ENCODE results near the gene PMM2.
"Not testable (repeated sequence)": the region's sequence is repeated elsewhere in the genome, so short reads cannot be mapped to it uniquely, and the experiment has no call there.

- TF ChIP-seq SP1 (IDR thresholded peaks at IDR 0.05; ENCODE audit: low read depth); CTCF (IDR thresholded peaks at IDR 0.05 in 2 of 3, conservative IDR thresholded peaks at IDR 0.05 in 1 of 3; ENCODE audit: borderline replicate concordance in 1 of 3, insufficient read depth in 1 of 3, low read depth in 2 of 3, low read length in 2 of 3); ZFX (IDR thresholded peaks at IDR 0.05); POLR2A (IDR thresholded peaks at IDR 0.05; ENCODE audit: borderline replicate concordance, extremely low read depth, insufficient read depth, insufficient read length): not testable (repeated sequence)
Observed at GRCh38 chr16:8843296-8843695, 45.7 kb downstream of the PMM2 start.

Measured in HCT116 (cell line).